ENCODE results near the gene CCDC92B.

GRCh38 chr17:2786176-2786881, 36.9 kb upstream of the CCDC92B start:
- TF ChIP-seq MAX (IDR thresholded peaks at IDR 0.05) (peak; percentile 39; the same call in 1 of the 2 replicates), EZH2 (conservative IDR thresholded peaks at IDR 0.05; ENCODE audit: low read depth, low read length) (no peak), CTCF (CRISPR knock-in tag; IDR thresholded peaks at IDR 0.05) (peak; percentile 95), ZNF619 (CRISPR knock-in tag; IDR thresholded peaks at IDR 0.05) (no peak), REST (IDR thresholded peaks at IDR 0.05; ENCODE audit: borderline replicate concordance in 1 of 2, low read depth in 1 of 2, low read length in 2 of 2) (no peak), PBX3 (CRISPR knock-in tag; IDR thresholded peaks at IDR 0.05; ENCODE audit: borderline replicate concordance) (no peak), GABPA (IDR thresholded peaks at IDR 0.05; ENCODE audit: low read depth, low read length) (no peak), GABPA (CRISPR knock-in tag; IDR thresholded peaks at IDR 0.05; ENCODE audit: low read depth) (0 out of 2 replicates have a peak, but pooled peaks have one; percentile 14), CENPBD1 (CRISPR knock-in tag; IDR thresholded peaks at IDR 0.05; ENCODE audit: borderline replicate concordance, low read depth) (no peak), JUND (CRISPR knock-in tag; IDR thresholded peaks at IDR 0.05) (no peak), NFIC (IDR thresholded peaks at IDR 0.05; ENCODE audit: low read length) (no peak), KMT2A (CRISPR knock-in tag; IDR thresholded peaks at IDR 0.05) (no peak), ZNF7 (CRISPR knock-in tag; IDR thresholded peaks at IDR 0.05) (no peak), TEF (CRISPR knock-in tag; IDR thresholded peaks at IDR 0.05) (no peak)
